ENCODE measurements around the gene IL3RA.

GRCh38 chrX:1321674-1322073 lies 14.9 kb upstream of the IL3RA start:
- no peak for TF ChIP-seq SIN3A (IDR thresholded peaks at IDR 0.05; ENCODE audit: borderline replicate concordance, low read depth, low read length)
- TF ChIP-seq, protein P1, sequence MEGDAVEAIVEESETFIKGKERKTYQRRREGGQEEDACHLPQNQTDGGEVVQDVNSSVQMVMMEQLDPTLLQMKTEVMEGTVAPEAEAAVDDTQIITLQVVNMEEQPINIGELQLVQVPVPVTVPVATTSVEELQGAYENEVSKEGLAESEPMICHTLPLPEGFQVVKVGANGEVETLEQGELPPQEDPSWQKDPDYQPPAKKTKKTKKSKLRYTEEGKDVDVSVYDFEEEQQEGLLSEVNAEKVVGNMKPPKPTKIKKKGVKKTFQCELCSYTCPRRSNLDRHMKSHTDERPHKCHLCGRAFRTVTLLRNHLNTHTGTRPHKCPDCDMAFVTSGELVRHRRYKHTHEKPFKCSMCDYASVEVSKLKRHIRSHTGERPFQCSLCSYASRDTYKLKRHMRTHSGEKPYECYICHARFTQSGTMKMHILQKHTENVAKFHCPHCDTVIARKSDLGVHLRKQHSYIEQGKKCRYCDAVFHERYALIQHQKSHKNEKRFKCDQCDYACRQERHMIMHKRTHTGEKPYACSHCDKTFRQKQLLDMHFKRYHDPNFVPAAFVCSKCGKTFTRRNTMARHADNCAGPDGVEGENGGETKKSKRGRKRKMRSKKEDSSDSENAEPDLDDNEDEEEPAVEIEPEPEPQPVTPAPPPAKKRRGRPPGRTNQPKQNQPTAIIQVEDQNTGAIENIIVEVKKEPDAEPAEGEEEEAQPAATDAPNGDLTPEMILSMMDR (IDR thresholded peaks at IDR 0.05) = no peak
- TF ChIP-seq, protein P2, sequence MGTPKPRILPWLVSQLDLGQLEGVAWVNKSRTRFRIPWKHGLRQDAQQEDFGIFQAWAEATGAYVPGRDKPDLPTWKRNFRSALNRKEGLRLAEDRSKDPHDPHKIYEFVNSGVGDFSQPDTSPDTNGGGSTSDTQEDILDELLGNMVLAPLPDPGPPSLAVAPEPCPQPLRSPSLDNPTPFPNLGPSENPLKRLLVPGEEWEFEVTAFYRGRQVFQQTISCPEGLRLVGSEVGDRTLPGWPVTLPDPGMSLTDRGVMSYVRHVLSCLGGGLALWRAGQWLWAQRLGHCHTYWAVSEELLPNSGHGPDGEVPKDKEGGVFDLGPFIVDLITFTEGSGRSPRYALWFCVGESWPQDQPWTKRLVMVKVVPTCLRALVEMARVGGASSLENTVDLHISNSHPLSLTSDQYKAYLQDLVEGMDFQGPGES (IDR thresholded peaks at IDR 0.05; ENCODE audit: low read depth, low read length) = no peak

Measured in SK-N-SH (cell line).